GM12873 (cell line): ENCODE data around the gene GRK3.

Source experiments
- CTCF ChIP-seq: IDR thresholded peaks from 2 replicates; pipeline ENCODE4 v1.5.1; 2012; ENCODE audit warnings: low read depth, mild to moderate bottlenecking, moderate library complexity, low read length, control low read depth; ENCODE audit not compliant: insufficient read depth; ENCODE audit errors: missing control alignments

The GRK3 gene

GRCh38 chr22:25540908-25541660 is 23.4 kb upstream of the GRK3 start:
- TF ChIP-seq CTCF = no peak

- TF ChIP-seq CTCF = no peak
Measured at GRCh38 chr22:25542191-25542590, 22.3 kb upstream of the GRK3 start.

GRCh38 chr22:25542720-25543402 is 21.6 kb upstream of the GRK3 start:
- TF ChIP-seq CTCF = no peak

GRCh38 chr22:25545146-25545545 is 19.3 kb upstream of the GRK3 start:
- no peak for TF ChIP-seq CTCF

- TF ChIP-seq CTCF = no peak
Measured at GRCh38 chr22:25545672-25546071, 18.8 kb upstream of the GRK3 start.

- no peak for TF ChIP-seq CTCF
Measured at GRCh38 chr22:25546242-25546641, 18.2 kb upstream of the GRK3 start.

GRCh38 chr22:25546751-25547150 is 17.7 kb upstream of the GRK3 start:
- TF ChIP-seq CTCF = no peak
